Esophagus muscularis mucosa (tissue), 4 donors: ENCODE results near the gene NPLOC4. TPM values are rescaled to one million over a fixed set of nuclear protein-coding genes. Genes with fewer than 3 reads are reported as not detected.

Experiments
- DNase-seq: peaks from one replicate; pipeline ENCODE4 v3.0.0-alpha.2; 2017; ENCODE audit errors: extremely low spot score
- H3K27ac ChIP-seq, 4 donors: fragments of 200-600 bp; sonication (generic); replicated peaks in 1 of 4; 1 replicate in 3 of 4; 2 replicates in 1 of 4; pipeline ENCODE4 v1.5.1; 2016 to 2019; ENCODE audit warnings: mild to moderate bottlenecking in 1 of 4
- H3K27me3 ChIP-seq, 4 donors: fragments of 200-600 bp; sonication (generic); one replicate each; pipeline versions ENCODE4 v1.5.1 to v1.6.0; 2016 to 2019
- H3K36me3 ChIP-seq, 4 donors: fragments of 200-600 bp; sonication (generic); one replicate each; pipeline ENCODE4 v1.5.1; 2016 to 2019
- H3K4me1 ChIP-seq, 4 donors: fragments of 200-600 bp; sonication (generic); one replicate each; pipeline ENCODE4 v1.5.1; 2016 to 2019
- H3K4me3 ChIP-seq, 4 donors: fragments of 200-600 bp; sonication (generic); 1 replicate in 2 of 4; 2 replicates in 2 of 4; pipeline ENCODE4 v1.5.1; 2016 to 2019; ENCODE audit warnings: mild to moderate bottlenecking in 4 of 4, moderate library complexity in 1 of 4
- H3K9me3 ChIP-seq, 4 donors: fragments of 200-600 bp; sonication (generic); 1 replicate in 3 of 4; 2 replicates in 1 of 4; pipeline ENCODE4 v1.5.1; 2016 to 2019
- CTCF ChIP-seq, 3 experiments: fragments of 200-600 bp in 2 of 3; fragments of 450-650 bp in 1 of 3; sonication (generic) in 2 of 3; IDR thresholded peaks; one replicate each; pipeline ENCODE4 v1.5.1; 2017 to 2019; ENCODE audit warnings: antibody characterized with exemption in 3 of 3, mild to moderate bottlenecking in 2 of 3, moderate library complexity in 1 of 3
- EP300 ChIP-seq: sonication (generic); formaldehyde crosslinking; IDR thresholded peaks from one replicate; pipeline ENCODE4 v1.6.1; 2017; ENCODE audit warnings: antibody characterized with exemption
- POLR2A ChIP-seq: fragments of 450-650 bp; IDR thresholded peaks from one replicate; pipeline ENCODE4 v1.6.1; 2017; ENCODE audit warnings: antibody characterized with exemption, moderate library complexity, mild to moderate bottlenecking, low read depth
- POLR2AphosphoS5 ChIP-seq, 2 donors: sonication (generic); formaldehyde crosslinking; IDR thresholded peaks; one replicate each; pipeline ENCODE4 v1.6.1; 2017; ENCODE audit warnings: antibody characterized with exemption in 2 of 2
- WGBS: methylation state at CpG from one replicate; pipeline ENCODE4 v1.1.5; 2018; 5-methylcytosine and 5-hydroxymethylcytosine counted together
- intact Hi-C: fragments of 100-400 bp; cut with DNase I; formaldehyde crosslinking; loops from one replicate; pipeline ENCODE4 v1.15.1; 2023
- total RNA-seq, 4 donors: library from RNA; depleted of rRNA; stranded (reverse); fragments of >200 nt; gene quantifications; one replicate each; pipeline versions ENCODE4 v1.1.0 to v1.2.1, GENCODE V29; 2016

The NPLOC4 gene
- total RNA-seq, 4 donors from 2014 or later: 58.1 to 86.6 (median 65.7) TPM

DNA sequence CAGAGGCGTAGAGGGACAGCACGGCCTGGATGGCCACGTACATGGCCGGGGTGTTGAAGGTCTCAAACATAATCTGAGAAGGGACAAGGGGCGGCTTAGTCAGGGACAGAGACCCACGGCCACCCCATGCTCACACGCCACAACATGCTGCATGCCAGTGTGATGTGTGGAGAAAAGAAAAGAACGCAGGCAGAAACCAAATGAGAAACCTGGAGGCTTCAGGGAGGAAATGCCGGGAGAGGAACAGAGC is 125.4 kb downstream of the NPLOC4 start:
- DNase-seq: no peak
- peak overlapping the region; percentile 88 to 94 (median 91) for H3K4me3 ChIP-seq
- WGBS: 2% methylated on average over 5 of the region's 9 CpGs
- no peaks in the 10 kb centered on the region for H3K27me3 ChIP-seq
- TF ChIP-seq POLR2A (no peak), EP300 (no peak), POLR2AphosphoS5 (IDR thresholded peaks at IDR 0.05) (no peak), CTCF (IDR thresholded peaks at IDR 0.05) (no peak)
- H3K27ac ChIP-seq: peak overlapping the region; percentile 100
- intact Hi-C loops: loop anchor here (5.0 kb wide), 1 partner anchor 114 kb away; the partner anchor contains the start of gene BAHCC1
- H3K36me3 ChIP-seq: peaks cover 30 to 43% (median 38%) of the 10 kb centered on the region in 4 donors
- no peaks in the 10 kb centered on the region for H3K9me3 ChIP-seq
- H3K4me1 ChIP-seq: peaks cover 18 to 50% (median 41%) of the 10 kb centered on the region in 4 donors

DNA sequence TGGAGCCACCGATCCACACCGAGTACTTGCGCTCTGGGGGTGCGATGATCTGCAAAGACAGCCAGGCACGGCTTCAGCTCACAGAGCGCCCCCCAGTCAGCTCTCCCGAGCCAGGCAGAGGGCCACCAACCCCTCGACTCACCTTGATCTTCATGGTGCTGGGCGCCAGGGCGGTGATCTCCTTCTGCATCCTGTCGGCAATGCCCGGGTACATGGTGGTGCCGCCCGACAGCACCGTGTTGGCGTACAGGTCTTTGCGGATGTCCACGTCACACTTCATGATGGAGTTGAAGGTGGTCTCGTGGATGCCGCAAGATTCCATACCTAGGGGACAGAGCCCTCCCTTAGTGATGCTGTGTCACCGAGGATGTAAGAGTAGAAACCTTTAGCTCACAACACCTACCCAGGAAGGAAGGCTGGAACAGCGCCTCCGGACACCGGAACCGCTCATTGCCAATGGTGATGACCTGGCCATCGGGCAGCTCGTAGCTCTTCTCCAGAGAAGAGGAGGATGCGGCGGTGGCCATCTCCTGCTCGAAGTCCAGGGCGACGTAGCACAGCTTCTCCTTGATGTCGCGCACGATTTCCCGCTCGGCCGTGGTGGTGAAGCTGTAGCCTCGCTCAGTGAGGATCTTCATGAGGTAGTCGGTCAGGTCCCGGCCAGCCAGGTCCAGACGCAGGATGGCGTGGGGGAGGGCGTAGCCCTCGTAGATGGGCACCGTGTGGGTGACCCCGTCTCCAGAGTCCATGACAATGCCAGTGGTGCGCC is 125.9 kb downstream of the NPLOC4 start:
- Histone ChIP-seq H3K27me3 (no peaks in the 10 kb centered on the region), H3K36me3 (peaks cover 30 to 43% (median 38%) of the 10 kb centered on the region in 4 donors), H3K9me3 (no peaks in the 10 kb centered on the region), H3K4me1 (peaks cover 13 to 45% (median 35%) of the 10 kb centered on the region in 4 donors), H3K4me3 (peak overlapping the region; percentile 88 to 94 (median 91)), H3K27ac (peak overlapping the region; percentile 100)
- no peak for DNase-seq
- intact Hi-C loops: loop anchor here (5.0 kb wide), 1 partner anchor 114 kb away; the partner anchor contains the start of gene BAHCC1
- TF ChIP-seq POLR2AphosphoS5 (IDR thresholded peaks at IDR 0.05): peak in 1 of 2 donors; percentile 25
- no peak for TF ChIP-seq POLR2A
- TF ChIP-seq EP300: no peak
- TF ChIP-seq CTCF (IDR thresholded peaks at IDR 0.05): no peak
- WGBS: 2% methylated on average over 31 of the region's 48 CpGs

- Histone ChIP-seq H3K4me1 (peaks cover 7 to 38% (median 30%) of the 10 kb centered on the region in 4 donors), H3K9me3 (no peaks in the 10 kb centered on the region), H3K27me3 (no peaks in the 10 kb centered on the region), H3K36me3 (peaks cover 30 to 43% (median 38%) of the 10 kb centered on the region in 4 donors), H3K4me3 (peak overlapping the region; percentile 88 to 94 (median 91)), H3K27ac (peak overlapping the region; percentile 100)
- intact Hi-C loops: loop anchor here (5.0 kb wide), 1 partner anchor 113 kb away; the partner anchor contains the start of gene BAHCC1
- no peak for DNase-seq
- TF ChIP-seq POLR2A (no peak), CTCF (IDR thresholded peaks at IDR 0.05) (no peak), POLR2AphosphoS5 (IDR thresholded peaks at IDR 0.05) (no peak), EP300 (no peak)
- WGBS: under 1% methylated on average over 22 of the region's 22 CpGs
These were observed 126.7 kb downstream of the NPLOC4 start for GRCh38 chr17:81509972-81510784.

DNA sequence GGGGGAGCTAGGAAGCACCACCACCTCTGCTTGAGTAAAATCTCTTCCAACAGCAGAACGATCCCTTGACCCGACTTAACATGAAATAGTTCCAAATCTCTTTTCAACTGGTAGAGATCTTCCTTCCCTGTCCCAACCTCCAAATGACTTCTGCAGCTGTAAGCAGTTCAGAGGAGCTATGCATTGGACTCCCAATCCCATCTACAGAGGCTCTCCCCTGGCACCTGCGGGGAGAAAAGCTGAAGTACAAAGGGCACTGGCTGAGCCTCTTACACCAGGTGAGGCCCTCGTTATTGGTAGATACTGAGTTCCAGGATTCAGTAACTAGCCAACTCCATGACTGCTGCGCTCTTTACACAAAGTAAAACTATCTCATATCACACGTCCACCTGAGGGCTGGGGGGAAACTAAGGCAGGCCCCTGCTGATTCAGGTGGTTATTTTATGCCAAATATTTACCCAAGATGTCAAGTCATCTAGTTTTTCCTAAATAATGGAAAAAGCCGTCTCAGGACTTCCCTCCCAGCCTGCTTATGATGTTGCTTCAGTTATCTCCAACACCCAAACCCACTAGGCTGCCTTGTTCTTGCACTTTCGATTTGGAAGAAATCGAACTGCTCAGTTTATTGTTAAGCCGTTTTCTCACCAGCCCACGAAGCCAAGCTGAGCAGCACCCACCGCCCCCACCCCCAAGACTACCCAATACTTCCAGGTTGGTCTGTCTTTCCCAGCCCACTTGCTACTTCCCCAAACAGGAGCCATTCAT is 127.5 kb downstream of the NPLOC4 start:
- no peaks in the 10 kb centered on the region for H3K9me3 ChIP-seq
- WGBS: 9% methylated on average over 11 of the region's 12 CpGs
- H3K4me3 ChIP-seq: peak overlapping the region; percentile 88 to 94 (median 91)
- H3K36me3 ChIP-seq: peaks cover 30 to 43% (median 38%) of the 10 kb centered on the region in 4 donors
- intact Hi-C loops: no loop called here
- peaks cover 7 to 38% (median 29%) of the 10 kb centered on the region in 4 donors for H3K4me1 ChIP-seq
- H3K27ac ChIP-seq: peak overlapping the region; percentile 100
- H3K27me3 ChIP-seq: no peaks in the 10 kb centered on the region
- TF ChIP-seq CTCF (IDR thresholded peaks at IDR 0.05) (no peak), POLR2AphosphoS5 (IDR thresholded peaks at IDR 0.05) (peak in 1 of 2 donors; percentile 7), EP300 (no peak), POLR2A (no peak)
- no peak for DNase-seq
